ENCODE results near the gene TEX28.

Gene TEX28

GRCh38 chrX:154327038-154327820, 32.3 kb upstream of the TEX28 start:
- Histone ChIP-seq H3K4me2 (ENCODE audit: insufficient read depth, low read length) (peak overlapping the region; percentile 9; the same call in 1 of the 2 replicates), H3K9me3 (ENCODE audit: insufficient read depth, low read length, severe bottlenecking) (no peaks in the 10 kb centered on the region), H3K27me3 (ENCODE audit: insufficient read depth, low read length, poor library complexity) (no peaks in the 10 kb centered on the region), H2AFZ (ENCODE audit: low read depth, low read length) (no peak overlapping the region), H3K36me3 (ENCODE audit: insufficient read depth, low read length) (no peaks in the 10 kb centered on the region), H3K4me1 (ENCODE audit: insufficient read depth, low read length) (peaks cover 12% of the 10 kb centered on the region), H3K79me2 (ENCODE audit: insufficient read depth, low read length) (no peaks in the 10 kb centered on the region), H3K27ac (ENCODE audit: low read length) (no peak overlapping the region), H3K9ac (ENCODE audit: low read depth, low read length) (no peak overlapping the region), H3K4me3 (ENCODE audit: low read depth in 1 of 2, low read length in 2 of 2) (no peak overlapping the region), H4K20me1 (ENCODE audit: insufficient read depth, low read length) (no peaks in the 10 kb centered on the region)
- ATAC-seq (ENCODE audit: insufficient read depth, low read depth) (peak; percentile 100), DNase-seq (peak; percentile 72)
- TF ChIP-seq EZH2 (IDR thresholded peaks at IDR 0.05; ENCODE audit: borderline replicate concordance, low read depth, low read length, severe bottlenecking), result no peak
- no peak for TF ChIP-seq CTCF (IDR thresholded peaks at IDR 0.05; ENCODE audit: borderline replicate concordance, extremely low read depth, low read length, poor library complexity, severe bottlenecking)

DNA sequence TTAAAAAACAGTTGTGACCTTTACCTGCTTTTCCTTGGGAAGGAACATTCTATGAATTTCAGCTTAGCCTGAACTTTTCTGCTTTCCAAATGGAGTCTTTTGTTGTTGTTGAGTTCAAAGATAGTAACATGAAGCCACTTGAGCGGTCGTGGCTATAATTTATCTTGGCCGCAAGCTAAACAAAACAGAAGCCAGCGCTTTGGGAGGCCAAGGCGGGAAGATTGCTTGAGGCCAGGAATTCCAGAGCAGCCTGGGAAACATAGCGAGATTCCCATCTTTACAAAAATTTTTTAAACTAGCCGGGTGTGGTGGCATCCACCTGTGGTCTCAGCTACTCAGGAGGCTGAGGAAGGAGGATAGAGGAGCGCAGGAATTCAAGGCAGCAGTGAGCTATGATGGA, 30.6 kb upstream of the TEX28 start:
- Histone ChIP-seq H3K9me3 (ENCODE audit: insufficient read depth, low read length, severe bottlenecking) (no peaks in the 10 kb centered on the region), H3K36me3 (ENCODE audit: insufficient read depth, low read length) (no peaks in the 10 kb centered on the region), H3K27ac (ENCODE audit: low read length) (no peak overlapping the region), H3K4me3 (ENCODE audit: low read depth in 1 of 2, low read length in 2 of 2) (no peak overlapping the region), H3K27me3 (ENCODE audit: insufficient read depth, low read length, poor library complexity) (no peaks in the 10 kb centered on the region), H3K4me1 (ENCODE audit: insufficient read depth, low read length) (peaks cover 12% of the 10 kb centered on the region), H3K4me2 (ENCODE audit: insufficient read depth, low read length) (no peak overlapping the region), H3K9ac (ENCODE audit: low read depth, low read length) (no peak overlapping the region), H3K79me2 (ENCODE audit: insufficient read depth, low read length) (no peaks in the 10 kb centered on the region), H4K20me1 (ENCODE audit: insufficient read depth, low read length) (no peaks in the 10 kb centered on the region), H2AFZ (ENCODE audit: low read depth, low read length) (no peak overlapping the region)
- DNase-seq (no peak), ATAC-seq (ENCODE audit: insufficient read depth, low read depth) (no peak)
- TF ChIP-seq EZH2 (IDR thresholded peaks at IDR 0.05; ENCODE audit: borderline replicate concordance, low read depth, low read length, severe bottlenecking) (no peak), CTCF (IDR thresholded peaks at IDR 0.05; ENCODE audit: borderline replicate concordance, extremely low read depth, low read length, poor library complexity, severe bottlenecking) (no peak)

DNA sequence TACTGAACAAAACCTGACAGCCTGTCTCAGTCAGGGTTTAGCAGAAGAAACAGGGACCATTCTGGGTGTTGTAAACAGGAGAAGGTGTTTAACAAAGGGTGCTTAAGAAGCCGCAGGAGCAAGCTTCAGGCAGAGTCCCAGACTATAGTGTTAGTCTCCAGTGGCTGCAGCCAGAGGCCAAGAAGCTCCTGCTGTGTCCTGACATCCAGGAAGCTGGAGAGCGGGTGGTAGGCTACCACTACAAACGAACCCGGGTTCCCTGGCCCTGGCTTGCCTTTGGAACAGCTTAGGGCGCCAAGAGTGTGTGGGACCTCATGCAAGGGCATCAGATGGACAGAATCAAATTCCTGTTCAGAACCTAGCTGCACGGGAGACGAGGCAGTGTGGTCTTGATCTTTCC, 28.6 kb upstream of the TEX28 start:
- no peak overlapping the region for H3K27ac ChIP-seq (ENCODE audit: low read length)
- H2AFZ ChIP-seq (ENCODE audit: low read depth, low read length), result no peak overlapping the region
- ATAC-seq (ENCODE audit: insufficient read depth, low read depth) (no peak), DNase-seq (no peak)
- H3K36me3 ChIP-seq (ENCODE audit: insufficient read depth, low read length), result no peaks in the 10 kb centered on the region
- no peaks in the 10 kb centered on the region for H3K27me3 ChIP-seq (ENCODE audit: insufficient read depth, low read length, poor library complexity)
- TF ChIP-seq CTCF (IDR thresholded peaks at IDR 0.05; ENCODE audit: borderline replicate concordance, extremely low read depth, low read length, poor library complexity, severe bottlenecking), result no peak
- no peak for TF ChIP-seq EZH2 (IDR thresholded peaks at IDR 0.05; ENCODE audit: borderline replicate concordance, low read depth, low read length, severe bottlenecking)
- no peak overlapping the region for H3K4me3 ChIP-seq (ENCODE audit: low read depth in 1 of 2, low read length in 2 of 2)
- H3K9me3 ChIP-seq (ENCODE audit: insufficient read depth, low read length, severe bottlenecking), result no peaks in the 10 kb centered on the region
- no peaks in the 10 kb centered on the region for H3K79me2 ChIP-seq (ENCODE audit: insufficient read depth, low read length)
- H3K4me2 ChIP-seq (ENCODE audit: insufficient read depth, low read length), result no peak overlapping the region
- no peak overlapping the region for H3K9ac ChIP-seq (ENCODE audit: low read depth, low read length)
- peaks cover 12% of the 10 kb centered on the region for H3K4me1 ChIP-seq (ENCODE audit: insufficient read depth, low read length)
- no peaks in the 10 kb centered on the region for H4K20me1 ChIP-seq (ENCODE audit: insufficient read depth, low read length)
